GM15510 (cell line): ENCODE data around the gene RAPGEF5.

ENCODE experiments used
- POLR2A ChIP-seq: IDR thresholded peaks from 3 replicates; pipeline ENCODE4 v1.6.1; 2011; ENCODE audit warnings: borderline replicate concordance; ENCODE audit not compliant: insufficient read length; ENCODE audit errors: extremely low read depth

The RAPGEF5 gene

DNA sequence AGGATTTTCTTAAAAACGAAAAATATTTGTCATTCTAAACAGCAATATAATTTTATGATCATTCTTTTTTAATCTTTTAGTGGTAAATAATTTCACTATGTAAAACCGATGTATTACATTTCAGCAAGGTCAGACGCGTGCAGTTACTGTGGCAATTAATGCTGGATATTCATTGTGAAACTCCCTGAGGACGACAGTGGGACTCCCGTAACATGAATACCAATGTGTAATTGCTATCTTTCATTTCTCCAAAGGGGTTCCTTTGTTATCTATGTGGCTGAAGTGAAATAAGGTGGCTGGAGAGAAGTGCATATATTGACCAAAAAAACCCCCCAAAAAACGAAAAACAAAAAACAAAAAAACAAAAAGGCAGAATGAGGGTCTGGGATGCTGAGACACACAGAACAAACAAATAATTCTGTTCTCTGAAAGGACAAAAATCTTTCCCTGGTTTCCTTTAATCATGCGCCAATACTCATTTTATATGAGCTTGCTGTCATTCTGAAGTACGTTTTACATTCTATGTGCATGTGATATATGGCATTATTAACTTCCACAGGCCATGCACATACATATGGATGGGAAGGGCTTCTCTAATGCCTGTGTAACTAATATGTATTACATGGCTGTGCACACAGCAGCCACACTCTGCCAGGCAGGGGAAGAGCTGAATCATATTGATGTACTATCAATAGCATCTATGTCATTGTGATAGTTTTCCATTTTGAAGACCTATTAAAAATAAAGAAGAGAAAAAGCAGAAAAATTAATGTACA, 161.4 kb downstream of the RAPGEF5 start:
- TF ChIP-seq POLR2A, result no peak

DNA sequence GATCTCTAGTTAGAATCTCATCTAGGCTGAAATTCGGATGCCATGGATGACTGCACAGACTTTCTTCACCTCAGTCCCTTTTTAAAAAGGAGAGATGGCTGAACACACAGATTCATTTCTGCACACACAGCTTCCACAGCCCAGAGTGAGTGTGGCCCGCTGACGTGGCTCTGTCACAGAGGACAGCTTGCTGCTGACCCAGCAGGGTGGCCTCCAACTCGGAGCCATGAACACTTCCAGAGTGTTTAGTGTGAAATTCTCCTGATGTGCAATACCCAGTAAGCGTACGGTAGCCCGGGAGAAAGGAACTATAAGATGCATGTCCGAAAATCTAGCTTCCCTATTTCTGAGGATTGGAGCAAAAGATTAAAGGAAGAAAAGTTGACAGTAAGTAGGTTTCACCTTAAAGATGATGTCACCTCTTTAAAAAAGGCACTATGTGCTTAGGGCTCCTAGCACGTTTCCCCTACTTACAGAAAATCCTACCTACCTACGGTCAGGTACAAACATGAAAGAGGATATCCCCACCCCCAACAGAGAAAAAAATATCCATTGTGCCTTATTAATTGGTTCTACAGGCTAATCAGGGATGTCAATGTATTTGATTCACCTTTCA, 162.2 kb downstream of the RAPGEF5 start:
- no peak for TF ChIP-seq POLR2A

DNA sequence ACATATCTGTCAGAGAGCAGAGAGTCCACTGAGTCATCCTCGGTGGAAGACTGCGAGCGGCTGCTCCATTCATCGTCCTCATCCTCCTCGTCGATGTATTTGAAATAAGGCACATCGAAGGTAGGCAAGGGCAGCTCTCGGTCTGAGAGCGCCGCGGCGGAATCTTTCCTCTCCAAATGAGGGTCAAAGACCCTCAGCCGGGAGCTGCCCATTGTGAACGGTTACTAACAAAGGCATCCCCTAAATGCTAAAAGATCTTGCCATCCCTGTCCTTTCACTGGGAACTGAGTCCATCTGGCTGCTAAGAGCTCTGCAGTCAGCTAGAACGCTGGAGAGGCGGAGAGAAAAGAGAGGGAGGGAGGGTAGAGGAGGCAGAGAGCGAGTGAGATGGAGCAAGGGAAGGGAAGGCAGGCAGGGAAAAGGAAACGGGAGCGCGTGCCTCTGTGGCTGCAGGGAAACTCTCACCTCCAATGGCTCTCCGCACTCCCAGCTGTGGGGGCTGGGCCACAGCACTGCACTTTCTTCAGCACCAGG, 163.4 kb downstream of the RAPGEF5 start:
- no peak for TF ChIP-seq POLR2A

DNA sequence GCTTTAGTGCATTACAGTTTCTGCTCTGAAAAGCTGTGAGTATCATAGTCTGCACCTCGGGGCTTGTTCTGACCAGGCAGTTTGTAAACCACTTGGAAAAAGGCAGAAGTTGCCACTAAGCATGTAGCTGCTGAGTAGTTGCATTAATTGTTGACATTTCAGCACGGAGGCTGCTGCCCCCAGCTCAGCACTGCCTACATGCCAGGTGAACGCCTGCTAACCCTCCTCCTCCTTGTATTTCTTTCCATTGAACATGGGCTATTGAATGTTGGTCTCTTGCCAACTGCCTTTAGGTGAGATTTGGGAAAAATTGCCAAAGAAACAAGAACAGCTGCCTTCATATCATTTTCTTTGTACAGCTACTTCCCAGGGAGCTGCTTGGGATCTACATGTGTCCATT, 164.2 kb downstream of the RAPGEF5 start:
- no peak for TF ChIP-seq POLR2A

DNA sequence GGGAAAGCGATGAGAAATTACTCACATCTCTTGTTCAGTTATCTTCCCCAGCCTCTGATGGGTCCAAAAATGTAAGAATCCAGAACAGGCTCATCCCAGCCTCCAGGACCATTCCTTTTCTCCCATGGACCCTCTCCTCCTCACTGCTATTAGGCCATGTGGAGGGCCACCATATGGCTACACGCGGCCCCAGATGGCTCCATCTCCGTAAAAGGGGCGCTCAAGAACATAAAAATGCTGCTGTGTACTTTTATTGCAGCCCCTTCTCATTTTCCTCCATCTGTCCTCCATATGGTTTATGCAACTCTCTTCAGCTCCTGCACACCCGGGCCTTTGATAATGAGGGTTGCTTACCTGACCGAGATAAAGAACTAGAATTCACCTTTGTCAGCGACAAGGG, 166.2 kb downstream of the RAPGEF5 start:
- TF ChIP-seq POLR2A, result no peak

DNA sequence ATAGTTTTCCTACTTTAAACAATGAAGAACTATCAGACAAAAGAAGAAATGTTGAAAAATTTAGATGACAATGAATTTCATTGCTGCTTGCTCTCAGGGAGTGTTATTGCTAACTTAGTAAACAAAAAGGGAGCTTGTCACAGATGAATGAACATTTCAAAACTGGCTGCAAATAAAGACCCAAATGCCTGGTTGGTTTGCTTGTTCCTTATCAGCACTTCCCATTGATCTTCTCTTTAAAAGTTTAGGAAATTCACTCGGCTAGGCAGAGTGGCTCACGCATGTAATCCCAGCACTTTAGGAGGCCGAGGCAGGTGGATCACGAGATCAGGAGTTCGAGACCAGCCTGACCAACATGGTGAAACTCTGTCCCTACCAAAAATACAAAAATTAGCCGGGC, 167.2 kb downstream of the RAPGEF5 start:
- no peak for TF ChIP-seq POLR2A

DNA sequence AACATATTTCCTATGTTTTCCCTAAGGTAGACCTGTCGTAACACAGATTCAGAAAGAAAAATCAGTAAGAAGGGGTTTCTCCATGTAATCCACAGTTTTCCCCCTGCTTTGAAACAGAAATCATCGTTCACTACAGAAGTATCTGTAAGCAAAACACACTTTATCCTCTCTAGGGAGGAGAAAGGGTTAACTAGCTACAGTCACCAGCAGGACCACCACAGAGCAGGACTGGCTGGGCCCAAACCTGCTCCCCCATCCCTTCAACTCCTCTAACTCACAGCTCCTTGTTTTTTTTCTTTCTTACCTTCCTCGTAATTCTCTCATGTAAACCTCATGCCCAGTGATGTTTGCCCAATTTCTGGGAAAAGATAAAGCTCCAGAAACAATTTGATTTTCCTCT, 167.7 kb downstream of the RAPGEF5 start:
- no peak for TF ChIP-seq POLR2A

DNA sequence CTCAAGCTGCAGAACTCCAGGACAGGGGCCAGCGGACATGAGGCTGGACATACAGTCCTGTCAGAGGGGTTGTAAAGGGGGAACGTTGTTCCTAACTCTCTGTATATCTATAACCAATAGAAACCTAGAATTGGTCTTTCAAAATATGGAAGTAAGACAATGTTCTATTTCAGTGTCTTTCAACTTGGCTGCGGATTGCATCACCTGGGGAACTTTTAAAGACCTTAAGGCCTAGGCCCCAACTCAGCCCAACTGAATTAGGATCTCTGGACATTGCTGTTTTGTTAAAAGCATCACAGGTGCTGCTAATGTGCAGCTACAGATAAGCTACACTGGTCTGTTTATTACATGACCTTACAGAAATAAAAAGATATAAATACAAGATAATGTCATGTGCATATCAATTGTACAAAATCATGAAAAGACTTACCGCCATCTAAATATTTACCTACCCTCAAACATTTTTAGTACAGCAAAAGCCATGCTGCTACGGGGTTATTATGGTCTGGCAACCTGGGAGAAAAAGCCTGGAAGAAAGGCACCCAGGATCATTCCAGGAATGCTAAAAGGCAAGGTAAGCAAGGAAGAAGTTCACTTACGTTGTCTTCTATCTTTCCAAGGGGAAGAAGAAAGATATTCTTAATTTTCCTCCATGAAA, 169.1 kb downstream of the RAPGEF5 start:
- TF ChIP-seq POLR2A, result no peak

DNA sequence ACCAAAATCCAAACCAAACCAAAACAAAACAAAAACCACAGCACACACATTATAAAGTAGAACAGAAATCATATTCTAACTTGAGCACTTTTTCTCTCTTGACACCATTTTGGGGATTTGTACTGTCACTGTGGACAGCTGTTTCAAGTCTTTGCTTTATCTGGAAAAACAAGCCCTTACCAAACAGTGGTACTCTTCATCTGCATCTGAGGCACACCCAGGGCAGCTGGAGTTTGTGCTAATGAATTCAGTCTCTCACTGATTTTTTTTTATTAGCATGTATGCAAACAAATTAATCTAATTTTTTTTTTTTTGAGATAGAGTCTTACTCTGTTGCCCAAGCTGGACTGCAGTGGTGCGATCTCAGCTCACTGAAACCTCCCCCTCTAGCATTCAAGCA, 171.4 kb downstream of the RAPGEF5 start:
- no peak for TF ChIP-seq POLR2A

DNA sequence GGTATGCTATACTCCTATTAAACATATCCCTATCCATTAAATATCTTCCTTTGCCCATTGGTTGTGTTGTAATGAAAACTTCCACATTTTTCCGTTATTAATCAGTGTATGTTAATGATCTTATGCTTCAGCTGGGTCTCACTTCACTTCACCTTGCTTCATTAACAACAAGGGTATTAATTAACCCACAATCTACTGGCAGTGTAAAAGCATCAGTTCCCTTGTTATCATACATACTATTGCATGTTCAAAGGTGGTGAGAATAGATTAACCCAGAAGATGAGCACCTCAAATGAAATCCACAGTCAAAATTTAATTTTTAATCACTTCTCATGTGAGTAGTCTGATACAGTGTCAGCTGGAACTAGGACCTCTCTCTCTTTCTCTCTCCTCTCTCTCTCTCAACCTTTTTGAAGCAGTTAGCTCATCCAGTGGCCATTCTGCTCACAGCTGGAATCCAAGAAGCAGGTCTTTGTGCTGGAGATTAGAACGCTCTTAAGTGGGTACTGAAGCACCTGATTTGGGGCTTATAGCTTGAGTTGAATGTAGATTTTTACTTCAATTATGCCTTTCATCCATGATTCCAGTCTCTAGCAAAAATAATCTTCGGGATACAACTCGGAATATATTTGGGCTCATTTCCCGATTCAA, 172.3 kb downstream of the RAPGEF5 start:
- no peak for TF ChIP-seq POLR2A

DNA sequence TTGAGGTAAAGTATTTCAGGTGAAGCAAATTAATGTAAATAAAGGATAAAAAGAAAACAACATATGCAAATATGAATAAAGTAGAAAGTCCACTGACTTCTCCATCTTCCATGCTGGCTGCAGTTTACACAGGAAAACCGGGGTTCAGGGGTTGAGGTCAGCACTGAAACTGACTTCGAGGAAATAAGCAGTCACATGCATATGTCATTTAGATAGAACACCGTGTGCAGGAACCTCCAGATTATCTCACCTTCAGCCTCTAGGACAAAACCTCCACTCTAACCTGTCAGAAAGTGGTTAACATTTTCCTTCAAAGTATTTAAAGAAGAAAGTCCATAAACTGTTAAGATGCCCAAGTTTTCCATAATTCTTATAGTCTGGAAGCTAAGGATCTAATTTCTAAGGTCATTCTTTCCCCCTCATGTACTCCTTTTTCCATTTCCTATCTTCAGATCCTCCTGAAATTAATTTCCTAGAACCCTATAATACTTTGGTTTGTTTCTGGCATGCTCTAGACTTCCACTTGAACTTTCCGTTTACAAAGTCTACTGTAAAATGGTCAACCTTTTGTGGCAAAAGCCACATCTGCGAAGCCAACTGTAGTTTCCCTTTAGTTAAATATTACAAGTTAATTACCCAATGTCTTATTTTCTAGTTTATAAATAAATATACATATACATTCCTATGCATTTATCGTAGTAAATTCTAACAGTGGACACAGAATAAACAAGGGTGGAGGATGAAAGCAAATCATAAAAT, 173.3 kb downstream of the RAPGEF5 start:
- no peak for TF ChIP-seq POLR2A

DNA sequence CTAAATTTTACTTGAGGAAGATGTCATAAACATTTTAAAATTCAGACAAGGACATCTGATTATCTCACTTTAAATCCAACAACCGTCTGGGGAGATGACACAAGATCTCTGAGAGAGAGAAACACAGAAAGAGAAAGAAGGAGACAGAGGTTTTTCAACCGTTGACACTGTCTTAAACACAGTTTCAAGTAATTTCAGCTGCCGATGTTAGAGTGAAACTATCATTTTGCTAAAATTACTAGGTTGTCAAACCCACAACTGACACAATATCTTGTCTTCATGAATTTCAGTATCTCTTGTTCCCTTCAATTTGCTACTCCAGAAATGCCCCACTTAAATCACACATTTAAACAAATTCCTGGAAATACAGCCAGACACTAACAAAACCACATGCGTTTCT, 174.8 kb downstream of the RAPGEF5 start:
- TF ChIP-seq POLR2A, result no peak

DNA sequence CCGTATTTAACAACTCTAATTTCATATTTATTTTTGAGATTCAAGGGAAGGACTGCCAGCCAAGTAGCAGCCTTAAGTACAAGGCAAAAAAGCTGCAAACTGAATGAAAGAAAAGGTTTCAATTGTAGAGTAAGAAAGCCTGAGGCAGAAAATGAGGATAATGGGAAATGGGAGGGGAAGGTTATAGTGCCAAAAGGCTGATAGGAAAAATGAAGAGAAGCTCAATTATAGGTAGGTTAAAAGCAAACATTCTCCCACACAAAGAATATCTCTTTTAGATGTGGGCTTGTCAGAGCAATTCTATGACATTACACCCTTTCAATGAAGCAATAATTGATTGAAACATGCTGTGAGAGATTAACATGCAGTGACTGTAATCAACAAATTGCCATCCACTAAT, 175.3 kb downstream of the RAPGEF5 start:
- no peak for TF ChIP-seq POLR2A

DNA sequence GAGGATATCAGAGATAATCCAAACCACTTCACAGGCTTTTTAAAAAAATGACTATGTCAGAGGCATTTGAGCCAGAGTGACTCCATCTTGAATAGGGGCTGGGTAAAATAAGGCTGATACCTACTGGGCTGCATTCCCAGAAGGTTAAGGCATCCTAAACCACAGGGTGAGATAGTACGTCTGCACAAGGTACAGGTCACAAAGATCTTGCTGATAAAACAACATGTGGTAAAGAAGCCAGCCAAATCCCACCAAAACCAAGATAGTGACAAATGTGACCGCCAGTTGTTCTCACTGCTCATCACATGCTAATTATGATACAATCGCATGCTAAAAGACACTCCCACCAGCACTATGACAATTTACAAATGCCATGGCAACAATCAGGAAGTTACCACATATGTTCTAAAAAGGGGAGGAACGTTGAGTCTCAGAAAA, 177.5 kb downstream of the RAPGEF5 start:
- TF ChIP-seq POLR2A, result no peak

DNA sequence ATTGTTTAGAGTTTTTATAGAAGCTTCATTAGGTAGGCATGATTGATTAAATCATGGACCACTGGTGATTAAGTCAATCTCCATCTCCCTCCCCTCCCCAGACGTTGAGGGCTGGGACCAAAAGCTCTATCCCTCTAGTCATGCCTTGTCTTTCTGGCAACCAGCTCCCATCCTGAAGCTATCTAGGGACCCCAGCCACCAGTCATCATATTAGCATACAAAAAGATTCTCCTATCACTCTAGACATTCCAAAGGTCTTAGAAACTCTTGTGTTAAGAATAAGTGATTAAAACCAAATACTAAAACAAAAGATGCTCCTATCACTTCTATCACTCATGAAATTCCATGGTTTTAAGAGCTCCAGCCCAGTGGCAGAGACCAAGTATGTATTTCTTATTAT, 178.2 kb downstream of the RAPGEF5 start:
- no peak for TF ChIP-seq POLR2A

DNA sequence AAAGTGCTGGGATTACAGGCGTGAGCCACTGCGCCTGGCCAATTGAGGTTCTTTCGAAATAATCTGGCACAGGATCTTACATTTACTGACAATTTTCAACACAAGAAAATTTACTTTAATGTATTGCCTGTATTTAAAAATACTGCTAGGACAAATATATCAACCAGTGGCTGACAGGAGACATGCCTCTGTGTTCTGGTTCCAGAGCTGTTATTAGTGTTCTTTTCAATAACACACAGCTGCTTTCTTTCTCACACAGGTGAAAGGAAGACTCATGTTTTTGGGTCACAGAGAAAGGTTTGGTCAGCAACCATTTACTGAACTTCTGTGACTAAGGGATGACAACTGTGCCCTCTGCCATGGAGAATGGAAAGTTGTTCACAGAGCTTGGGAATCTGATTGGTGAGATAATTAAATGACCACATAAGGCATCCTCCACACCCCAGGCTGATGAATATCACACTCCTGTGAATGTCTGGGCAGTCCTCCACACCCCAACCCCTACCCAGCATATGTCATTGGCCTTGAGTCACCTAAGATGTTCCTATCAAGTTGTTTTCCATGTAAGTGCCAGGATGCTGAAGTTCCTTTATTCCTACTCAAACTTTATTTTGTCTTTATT, 180.1 kb downstream of the RAPGEF5 start:
- no peak for TF ChIP-seq POLR2A
